Cerebellar cortex (tissue), 1 donor: ENCODE data around the gene NUB1.

ENCODE experiments used
- DNase-seq: peaks from one replicate; pipeline ENCODE4 v3.0.0-alpha.2; 2015; ENCODE audit warnings: low spot score

The NUB1 gene

DNA sequence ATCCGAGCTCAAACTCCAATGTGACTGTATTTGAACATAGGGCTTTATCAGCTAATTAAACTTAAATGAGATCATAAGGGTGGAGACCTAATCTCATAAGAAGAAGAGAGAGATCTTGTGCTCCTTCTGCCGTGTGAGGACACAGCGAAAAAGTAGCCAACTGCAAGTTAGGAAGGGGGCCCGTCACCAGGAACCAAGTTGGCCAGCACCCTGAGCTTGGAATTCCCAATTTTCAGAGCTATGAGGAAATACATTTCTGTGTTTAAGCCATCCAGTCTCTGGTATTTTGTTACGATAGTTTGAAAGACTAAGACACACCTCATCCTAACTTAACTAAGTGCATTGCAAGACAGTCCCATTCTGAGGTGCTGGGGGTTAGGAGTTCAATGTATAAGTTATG is 82.3 kb downstream of the NUB1 start:
- DNase-seq: no peak

DNA sequence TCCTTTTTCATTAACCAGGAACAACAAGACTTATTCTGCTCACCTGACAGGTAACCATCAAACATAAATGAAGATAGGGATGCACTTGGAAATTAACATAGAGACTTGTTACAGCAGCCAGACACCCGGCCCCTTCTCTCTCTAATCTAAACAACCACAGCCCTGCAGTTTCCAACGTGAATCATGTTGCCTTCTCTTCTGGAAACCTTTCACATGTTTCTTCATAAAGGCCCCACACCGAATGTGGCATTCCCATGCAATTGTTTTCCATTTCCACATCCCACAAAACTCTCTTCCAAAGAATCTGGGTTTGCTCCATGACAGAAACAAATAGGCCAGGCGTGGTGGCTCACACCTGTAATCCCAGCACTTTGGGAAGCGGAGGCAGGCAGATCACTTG is 83.2 kb downstream of the NUB1 start:
- no peak for DNase-seq

DNA sequence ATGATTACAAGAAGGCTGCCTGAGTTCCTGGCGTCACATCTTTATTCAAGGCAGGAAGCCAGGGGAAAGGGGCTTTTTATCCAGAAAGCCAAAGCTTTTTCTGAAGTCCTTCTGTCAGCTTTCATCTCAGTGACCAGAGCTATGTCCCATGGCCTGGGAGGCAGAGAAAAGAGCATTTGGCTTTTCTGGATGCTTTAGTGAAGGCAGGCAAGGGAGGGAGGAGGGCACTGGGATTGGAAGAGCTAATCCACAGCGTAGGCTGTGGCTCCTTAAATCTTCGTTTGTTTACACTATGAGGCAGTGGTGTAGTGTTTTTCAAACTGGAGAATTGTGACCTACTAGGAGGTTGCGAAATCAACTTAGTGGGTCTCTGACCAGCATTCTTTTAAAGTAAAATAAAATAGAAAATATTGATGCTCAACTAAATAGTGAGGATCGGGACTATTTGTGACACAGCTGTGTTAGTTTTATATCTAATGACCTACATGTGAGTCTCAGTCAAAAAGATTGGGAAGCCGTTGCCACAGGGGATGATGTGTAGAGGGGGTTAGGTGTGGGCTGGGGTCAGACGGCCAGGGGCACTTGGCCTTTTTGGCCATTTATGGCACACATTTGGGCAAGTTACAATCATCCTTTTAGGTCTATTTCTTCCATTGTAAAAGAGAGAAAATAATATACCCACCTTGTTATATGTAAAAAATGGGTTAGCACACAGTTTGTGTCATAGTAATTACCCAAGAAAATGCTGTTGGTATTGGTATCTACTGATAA is 84.2 kb downstream of the NUB1 start:
- no peak for DNase-seq

DNA sequence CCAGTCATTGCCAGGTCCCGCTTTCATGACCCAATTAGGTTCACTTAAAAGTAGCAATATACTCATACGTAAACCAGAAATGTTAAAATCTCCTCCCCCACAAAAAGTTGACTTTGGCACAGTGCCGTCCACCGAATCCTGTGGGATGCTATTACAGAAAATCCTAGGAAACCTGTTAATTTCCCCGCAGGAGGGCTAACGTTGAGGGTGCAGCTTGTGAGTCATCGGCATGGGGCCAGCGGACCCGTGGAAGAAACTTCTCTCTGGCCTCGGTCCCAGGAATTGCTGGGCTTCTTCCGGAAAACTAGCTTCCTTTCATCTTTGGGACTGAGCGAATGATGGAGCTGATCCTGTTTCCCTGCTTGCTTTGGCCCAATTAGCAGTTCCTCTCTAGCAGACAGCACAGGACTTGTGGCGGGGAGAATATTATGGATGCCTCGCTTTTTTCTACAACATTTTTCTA is 84.9 kb downstream of the NUB1 start:
- DNase-seq: no peak

DNA sequence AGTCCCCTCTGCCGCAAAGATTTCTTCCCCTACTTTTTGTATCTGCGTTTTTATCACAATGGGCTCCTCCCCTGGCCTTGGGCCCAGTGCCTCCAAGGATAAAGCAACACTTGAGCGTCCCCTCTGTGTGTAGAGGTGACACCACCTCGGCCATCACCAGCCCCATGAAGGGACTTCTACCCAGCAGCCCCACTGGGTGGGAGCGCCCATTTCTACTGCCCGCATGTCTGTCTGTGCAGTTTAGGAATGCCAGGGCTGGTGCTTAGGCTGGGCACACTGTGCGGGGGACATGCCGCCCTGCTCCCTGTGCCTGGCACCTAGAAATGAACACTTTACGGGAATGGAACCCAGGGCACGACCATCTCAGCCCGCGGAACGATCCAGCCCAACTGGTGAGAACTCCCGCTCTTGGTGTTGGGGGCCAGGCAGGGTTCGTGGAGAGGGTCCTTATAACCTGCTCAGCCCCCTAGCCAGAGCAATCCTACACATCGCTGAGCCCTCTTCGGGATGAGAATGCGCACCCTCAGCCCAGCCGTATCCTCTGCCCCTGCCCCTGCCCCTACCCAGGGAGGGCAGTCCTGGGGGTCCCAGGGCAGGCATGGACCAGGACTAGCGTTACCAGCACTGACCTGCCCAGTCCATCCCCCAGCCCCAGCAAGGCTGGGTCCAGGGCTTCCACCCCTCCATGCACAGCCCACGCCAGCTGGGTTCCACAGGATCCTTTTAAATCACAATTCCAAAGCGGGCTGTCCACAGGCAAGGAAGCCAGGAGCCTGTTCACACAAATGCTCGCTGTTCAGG is 85.5 kb downstream of the NUB1 start:
- DNase-seq: no peak

DNA sequence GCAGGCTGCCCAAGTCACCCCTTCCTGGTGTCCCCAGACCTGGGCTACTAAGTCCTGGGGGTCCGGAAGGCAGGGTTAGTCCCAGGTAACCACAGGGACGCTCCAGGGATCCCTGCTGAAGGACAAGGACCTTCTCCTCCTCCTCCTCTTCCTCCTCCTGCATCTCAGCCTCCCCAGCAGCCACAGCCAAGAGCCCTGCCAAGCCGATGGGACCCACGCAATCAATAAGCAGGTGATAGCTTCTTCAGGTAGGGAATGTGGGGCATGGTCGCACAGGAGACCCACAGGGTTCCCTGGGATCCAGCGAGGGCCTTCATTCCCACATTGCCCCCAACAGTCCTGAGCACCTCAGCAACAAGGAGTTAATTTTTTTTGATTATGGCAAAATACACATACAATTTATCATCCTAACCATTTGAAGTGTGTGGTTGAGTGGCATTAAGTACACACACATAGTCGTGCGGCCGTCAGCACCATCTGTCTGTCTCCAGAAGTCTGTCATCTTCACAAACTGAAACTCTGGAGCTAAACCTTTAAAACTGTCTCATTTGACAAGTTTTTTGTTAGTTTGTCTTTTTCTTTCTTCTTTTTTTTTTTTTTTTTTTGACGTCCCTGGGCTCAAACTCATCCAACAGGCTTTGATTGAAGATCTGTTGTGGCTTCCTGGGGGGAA is 86.2 kb downstream of the NUB1 start:
- DNase-seq: no peak
